HCT116 (cell line): Measurements from ENCODE around the gene CCDC112. TPM values are rescaled to one million over a fixed set of nuclear protein-coding genes. Genes with fewer than 3 reads are reported as not detected.

ENCODE experiments used
- ATAC-seq: fragments of 200-7000 bp; cut with Tn5 transposase; 2 replicates; pipeline ENCODE4 v1.9.1; 2020; ENCODE audit warnings: mild to moderate bottlenecking, moderate library complexity
- Bru-seq: library from RNA; stranded (reverse); fragments of 400-500 nt; gene quantifications from one replicate; lab custom pipeline; 2021; lab: Mats Ljungman, UMichigan
- BruChase-seq, 2 experiments: library from RNA; stranded (reverse); fragments of 400-500 nt; gene quantifications; one replicate each; lab custom pipeline; 2021; lab: Mats Ljungman, UMichigan
- BruUV-seq: library from RNA; stranded (reverse); fragments of 400-500 nt; replicated peaks from 2 replicates; lab custom pipeline; 2021; lab: Mats Ljungman, UMichigan
- CTCF ChIA-PET: fragments of 300-600 bp; sonication (Branson Sonifier 250); formaldehyde crosslinking; loops from one replicate; lab custom pipeline; 2021; ENCODE audit warnings: antibody characterized with exemption; lab: Charles Lee
- POLR2A ChIA-PET: fragments of 300-600, 350-600 bp; sonication (Branson Sonifier 250); formaldehyde crosslinking; loops from one replicate; lab custom pipeline; 2021; ENCODE audit warnings: antibody characterized with exemption; lab: Charles Lee
- RAD21 ChIA-PET, 2 experiments: fragments of 300-600 bp; sonication (Branson Sonifier 250); formaldehyde crosslinking; loops; one replicate each; lab custom pipeline; 2023; ENCODE audit warnings: low total read pairs in 2 of 2; ENCODE audit not compliant: uncharacterized antibody in 2 of 2, unreplicated experiment in 2 of 2, low non-redundant PET in 1 of 2; lab: Charles Lee
- DNase-seq: peaks from one replicate; pipeline ENCODE4 v3.0.0-alpha.2; 2010; ENCODE audit warnings: low read depth, low spot score
- H2AFZ ChIP-seq: fragments of 200-600 bp; shearing (Covaris generic), sonication (generic); 2 replicates; pipeline ENCODE4 v1.6.1; 2017; ENCODE audit warnings: low read depth, mixed run types, mixed read lengths, antibody characterized with exemption, low read length; ENCODE audit not compliant: poor library complexity, severe bottlenecking
- H3K27ac ChIP-seq: 2 replicates; pipeline ENCODE4 v1.5.1; 2012; ENCODE audit warnings: low read depth, low read length
- H3K27me3 ChIP-seq: fragments of 200-600 bp; sonication (generic); 2 replicates; pipeline ENCODE4 v1.6.1; 2016; ENCODE audit warnings: mixed run types, low read length, mixed read lengths; ENCODE audit not compliant: insufficient read depth
- H3K36me3 ChIP-seq, 2 experiments: fragments of 200-500 bp in 1 of 2; fragments of 200-600 bp in 1 of 2; sonication (Bioruptor generic) in 1 of 2; sonication (generic) in 1 of 2; 2 replicates each; pipeline versions ENCODE4 v1.5.1 to v1.6.1; 2014 to 2016; ENCODE audit warnings: low read length in 2 of 2, inconsistent platforms in 1 of 2, mixed read lengths in 1 of 2, mixed run types in 1 of 2; ENCODE audit not compliant: insufficient read depth in 2 of 2, control insufficient read depth in 1 of 2
- H3K4me1 ChIP-seq, 2 experiments: fragments of 200-600 bp in 1 of 2; sonication (generic) in 1 of 2; 2 replicates each; pipeline versions ENCODE4 v1.5.1 to v1.6.1; 2012 to 2017; ENCODE audit warnings: low read length in 2 of 2, inconsistent platforms in 1 of 2, mild to moderate bottlenecking in 1 of 2, mixed read lengths in 1 of 2, mixed run types in 1 of 2, moderate library complexity in 1 of 2; ENCODE audit not compliant: insufficient read depth in 2 of 2, control insufficient read depth in 1 of 2
- H3K4me2 ChIP-seq: fragments of 200-600 bp; sonication (generic); 2 replicates; pipeline ENCODE4 v1.6.1; 2017; ENCODE audit warnings: mixed run types, low read length, mixed read lengths
- H3K4me3 ChIP-seq, 2 experiments: fragments of 200-600 bp in 1 of 2; sonication (generic) in 1 of 2; replicated peaks in 1 of 2; 2 replicates each; pipeline ENCODE4 v1.5.1; 2011 to 2016; ENCODE audit warnings: low read length in 2 of 2, control low read depth in 1 of 2, low read depth in 1 of 2, mild to moderate bottlenecking in 1 of 2, mixed read lengths in 1 of 2, mixed run types in 1 of 2
- H3K79me2 ChIP-seq: fragments of 200-600 bp; sonication (generic); 2 replicates; pipeline ENCODE4 v1.6.1; 2017; ENCODE audit warnings: mild to moderate bottlenecking, mixed run types, low read length, moderate library complexity, mixed read lengths; ENCODE audit not compliant: insufficient read depth
- H3K9ac ChIP-seq: fragments of 200-600 bp; sonication (generic); 2 replicates; pipeline ENCODE4 v1.6.1; 2016; ENCODE audit warnings: low read length, mixed read lengths
- H3K9me2 ChIP-seq: fragments of 200-600 bp; sonication (generic), shearing (Covaris generic); 2 replicates; pipeline ENCODE4 v1.6.1; 2017; ENCODE audit warnings: mixed run types, mild to moderate bottlenecking, moderate library complexity; ENCODE audit not compliant: insufficient read depth
- H3K9me3 ChIP-seq, 2 experiments: fragments of 200-500 bp in 1 of 2; fragments of 200-600 bp in 1 of 2; sonication (Bioruptor generic) in 1 of 2; sonication (generic) in 1 of 2; 2 replicates each; pipeline ENCODE4 v1.6.1; 2014 to 2017; ENCODE audit warnings: low read length in 2 of 2, mixed read lengths in 2 of 2, inconsistent platforms in 1 of 2, low read depth in 1 of 2, mild to moderate bottlenecking in 1 of 2, mixed run types in 1 of 2, moderate library complexity in 1 of 2; ENCODE audit not compliant: control insufficient read depth in 1 of 2, insufficient read depth in 1 of 2
- H4K20me1 ChIP-seq: fragments of 200-600 bp; sonication (generic), shearing (Covaris generic); 2 replicates; pipeline ENCODE4 v1.6.1; 2017; ENCODE audit warnings: mixed run types, mild to moderate bottlenecking, moderate library complexity; ENCODE audit not compliant: insufficient read depth
- CBX3 ChIP-seq: IDR thresholded peaks from 2 replicates; pipeline ENCODE4 v1.6.1; 2012; ENCODE audit warnings: low read depth
- EGR1 ChIP-seq: IDR thresholded peaks from 2 replicates; pipeline ENCODE4 v1.6.1; 2012; ENCODE audit warnings: low read depth
- EZH2 ChIP-seq: fragments of 200-600 bp; sonication (generic); IDR thresholded peaks from 2 replicates; pipeline ENCODE4 v1.6.1; 2017; ENCODE audit warnings: antibody characterized with exemption, mixed run types
- MAX ChIP-seq: IDR thresholded peaks from 2 replicates; pipeline ENCODE4 v1.6.1; 2012
- POLR2A ChIP-seq: IDR thresholded peaks from 2 replicates; pipeline ENCODE4 v1.7.0; 2011; ENCODE audit warnings: borderline replicate concordance; ENCODE audit not compliant: insufficient read depth, insufficient read length; ENCODE audit errors: extremely low read depth
- POLR2AphosphoS5 ChIP-seq: IDR thresholded peaks from 2 replicates; pipeline ENCODE4 v1.6.1; 2011; ENCODE audit warnings: mild to moderate bottlenecking, low read depth, low read length, moderate library complexity
- REST ChIP-seq: IDR thresholded peaks from 2 replicates; pipeline ENCODE4 v1.6.1; 2012; ENCODE audit warnings: low read depth
- SIN3A ChIP-seq: IDR thresholded peaks from 2 replicates; pipeline ENCODE4 v1.6.1; 2012; ENCODE audit warnings: low read depth
- SP1 ChIP-seq: IDR thresholded peaks from 2 replicates; pipeline ENCODE4 v1.6.1; 2012; ENCODE audit warnings: low read depth
- TCF7L2 ChIP-seq: IDR thresholded peaks from 2 replicates; pipeline ENCODE4 v1.7.0; 2011; ENCODE audit warnings: borderline replicate concordance, inconsistent platforms; ENCODE audit not compliant: insufficient read depth, insufficient read length; ENCODE audit errors: extremely low read depth
- YY1 ChIP-seq: IDR thresholded peaks from 2 replicates; pipeline ENCODE4 v1.6.1; 2011; ENCODE audit warnings: low read length, low read depth, moderate library complexity, mild to moderate bottlenecking; ENCODE audit not compliant: insufficient replicate concordance; ENCODE audit errors: extremely low read depth
- ZFX ChIP-seq: fragments of 450-650 bp; IDR thresholded peaks from 2 replicates; pipeline ENCODE4 v1.6.1; 2017
- intact Hi-C: fragments of 100-400 bp; cut with micrococcal nuclease; formaldehyde crosslinking; loops from 2 replicates; pipeline ENCODE4 v1.10.0; 2022
- long read RNA-seq: library from polyadenylated mRNA; unstranded; transcript quantifications from one replicate; pipeline ENCODE4 v2.0.0, GENCODE V29; 2021; ENCODE audit not compliant: unreplicated experiment
- polyA plus RNA-seq: library from polyadenylated mRNA; unstranded; fragments of >200 nt; gene quantifications from 2 replicates; pipeline ENCODE4 v1.2.1, GENCODE V29; 2012; ENCODE audit warnings: missing spikeins
- total RNA-seq: library from RNA; stranded (reverse); gene quantifications from one replicate; pipeline ENCODE4 v1.2.1, GENCODE V29; 2021; ENCODE audit not compliant: unreplicated experiment

CCDC112 gene
- total RNA-seq (13.7 TPM), Bru-seq, nascent RNA (percentile 81 among the genes with signal in this experiment), BruChase-seq, experiment 1, labeled RNA remaining after a 6-hour chase (percentile 69 among the genes with signal in this experiment), BruChase-seq, experiment 2, labeled RNA remaining after a 2-hour chase (percentile 67 among the genes with signal in this experiment)
- 3.7 and 5.6 TPM in 2 replicates for polyA plus RNA-seq
- long read RNA-seq, transcript CCDC112-201 (10 exons, 2,566 nt), result major isoform, 5 of 24 reads
- long read RNA-seq, partial matches to known transcripts, result 12 of 24 reads
- long read RNA-seq, other reads (novel, unspliced or antisense), result 3 of 24 reads

GRCh38 chr5:115296124-115297022 lies at the start of gene CCDC112:
Gene CCDC112, minus strand, starts transcription at chr5:115296654. Its CDS starts 111 bp downstream, at chr5:115296543.
- H3K4me2 ChIP-seq, result peak within 1 kb of the TSS; percentile 97
- H3K4me1 ChIP-seq, result peaks cover 3 to 15% of the 10 kb centered on the region in 2 experiments; a peak in 3 of 4 replicates
- 0 out of 4 replicates have a peak, but pooled peaks cover 0 to 3% of the 10 kb centered on the region in 2 experiments for H3K9me3 ChIP-seq
- H3K36me3 ChIP-seq, result 0 out of 4 replicates have a peak, but pooled peaks cover 0 to 7% of the 10 kb centered on the region in 2 experiments
- peak within 1 kb of the TSS; percentile 69 for H3K27ac ChIP-seq
- peak within 1 kb of the TSS; percentile 97 for H2AFZ ChIP-seq
- DNase-seq, result peak; percentile 69
- H3K27me3 ChIP-seq, result no peaks in the 10 kb centered on the region
- peak within 1 kb of the TSS; percentile 70 to 75 for H3K4me3 ChIP-seq
- TF ChIP-seq TCF7L2 (peak; percentile 31), YY1 (peak; percentile 82), EZH2 (no peak), ZFX (peak; percentile 76), SIN3A (peak; percentile 82), REST (no peak), POLR2A (peak; percentile 76), MAX (peak; percentile 73), POLR2AphosphoS5 (peak; percentile 94), SP1 (no peak), EGR1 (peak; percentile 47), CBX3 (peak; percentile 70; the same call in 1 of the 2 replicates)
- H3K79me2 ChIP-seq, result peaks cover 41% of the 10 kb centered on the region
- BruUV-seq, result no TSS peak
- ChIA-PET CTCF (interaction anchor here (0.9 to 1.9 kb wide), 2 partner anchors 198 to 228 kb away, joined by 3 to 5 read pairs; no protein-coding TSS in a partner anchor), POLR2A (interaction anchor here (1.2 kb wide), 1 partner anchor 8 kb away, joined by 5 read pairs; no protein-coding TSS in a partner anchor), RAD21 (interaction anchor here in 1 of 2 experiments (1.2 kb wide), 1 partner anchor 278 kb away, joined by 3 read pairs; no protein-coding TSS in a partner anchor)
- peak; percentile 90 for ATAC-seq
- peak within 1 kb of the TSS; percentile 70 for H3K9ac ChIP-seq
- H3K9me2 ChIP-seq, result no peaks in the 10 kb centered on the region
- intact Hi-C loops, result no loop called here
- no peaks in the 10 kb centered on the region for H4K20me1 ChIP-seq
